GM19452 (cell line): ENCODE results near the gene LTBR.
A peak's percentile ranks its signal among the peaks of the same experiment; 100 is the strongest.
"Not testable (repeated sequence)": the region's sequence is repeated elsewhere in the genome, so short reads cannot be mapped to it uniquely, and the experiment has no call there.

ENCODE experiments used
- ATAC-seq: cut with Tn5 transposase; IDR thresholded peaks from one replicate; pipeline ENCODE4 v1.9.1; 2021; ENCODE audit not compliant: unreplicated experiment

The LTBR gene

GRCh38 chr12:6383572-6384498 lies at the start of gene LTBR:
Gene LTBR (plus strand): TSS chr12:6384162. CDS start chr12:6384359, 197 bp downstream.
- no peak for ATAC-seq

- ATAC-seq = no peak
These were observed 49.6 kb upstream of the LTBR start for GRCh38 chr12:6334359-6334758.

- no peak for ATAC-seq
These were observed 49.0 kb upstream of the LTBR start for GRCh38 chr12:6334940-6335450.

GRCh38 chr12:6335451-6336078 lies 48.4 kb upstream of the LTBR start:
- ATAC-seq = peak; percentile 69

- peak; percentile 14 for ATAC-seq
These were observed 47.7 kb upstream of the LTBR start for GRCh38 chr12:6336079-6336888.

- no peak for ATAC-seq
These were observed 46.8 kb upstream of the LTBR start for GRCh38 chr12:6336889-6337853.

- ATAC-seq = no peak
These were observed 46.0 kb upstream of the LTBR start for GRCh38 chr12:6337958-6338433.

GRCh38 chr12:6338536-6338935 lies 45.4 kb upstream of the LTBR start:
- not testable (repeated sequence) for ATAC-seq

GRCh38 chr12:6338955-6339354 lies 45.0 kb upstream of the LTBR start:
- ATAC-seq = no peak

- ATAC-seq = no peak
These were observed 43.8 kb upstream of the LTBR start for GRCh38 chr12:6340032-6340638.

- no peak for ATAC-seq
These were observed 43.1 kb upstream of the LTBR start for GRCh38 chr12:6340745-6341416.

GRCh38 chr12:6341417-6342139 lies 42.4 kb upstream of the LTBR start, which contains the start of gene TNFRSF1A:
Gene TNFRSF1A (minus strand): TSS chr12:6342076. CDS start chr12:6341814, 262 bp downstream.
- no peak for ATAC-seq

GRCh38 chr12:6342140-6342889 lies 41.6 kb upstream of the LTBR start:
- ATAC-seq = no peak

- ATAC-seq = no peak
These were observed 40.4 kb upstream of the LTBR start for GRCh38 chr12:6343518-6343917.

- not testable (repeated sequence) for ATAC-seq
These were observed 39.8 kb upstream of the LTBR start for GRCh38 chr12:6344101-6344660.

- ATAC-seq = no peak
These were observed 38.5 kb upstream of the LTBR start for GRCh38 chr12:6345319-6346091.
